K562 (cell line): ENCODE results near the gene SRRD. TPM values are rescaled to one million over a fixed set of nuclear protein-coding genes. Genes with fewer than 3 reads are reported as not detected.

ENCODE experiments used
- AFF4 ChIP-seq: sonication (generic); formaldehyde crosslinking; IDR thresholded peaks from 2 replicates; pipeline ENCODE4 v1.8.0; 2023; ENCODE audit warnings: mild to moderate bottlenecking, missing genetic modification reagents
- NBN ChIP-seq: fragments of 450-650 bp; IDR thresholded peaks from 2 replicates; pipeline ENCODE4 v1.6.1; 2016; ENCODE audit warnings: low read depth, mild to moderate bottlenecking
- SMAD2 ChIP-seq: fragments of 150-350 bp; IDR thresholded peaks from 2 replicates; pipeline ENCODE4 v1.6.1; 2014; ENCODE audit warnings: low read depth, mild to moderate bottlenecking, low read length
- SRSF7 ChIP-seq: fragments of 200-400 bp; formaldehyde crosslinking; optimal IDR thresholded peaks from 2 replicates; pipeline ENCODE3; 2017; ENCODE audit warnings: mild to moderate bottlenecking, low read depth, low read length
- TCF7L2 ChIP-seq: fragments of 150-350 bp; IDR thresholded peaks from 2 replicates; pipeline ENCODE4 v1.6.1; 2016; ENCODE audit warnings: low read depth, mild to moderate bottlenecking, low read length, moderate library complexity
- ZC3H8 ChIP-seq: fragments of 450-650 bp; IDR thresholded peaks from 2 replicates; pipeline ENCODE4 v1.6.1; 2017
- ZNF143 ChIP-seq: sonication (generic); formaldehyde crosslinking; IDR thresholded peaks from 2 replicates; pipeline ENCODE4 v1.9.0; 2022; ENCODE audit warnings: mild to moderate bottlenecking, missing genetic modification reagents
- ZNF3 ChIP-seq: fragments of 250-450 bp; sonication (Bioruptor Pico); IDR thresholded peaks from 2 replicates; pipeline ENCODE4 v1.5.0; 2021; ENCODE audit warnings: mild to moderate bottlenecking, moderate library complexity
- ZNF589 ChIP-seq: fragments of 200-800 bp; sonication (Bioruptor generic); IDR thresholded peaks from 2 replicates; pipeline ENCODE4 v1.6.1; 2016; ENCODE audit warnings: low read depth, missing genetic modification characterization, missing compliant biosample characterization
- polyA plus RNA-seq, 8 experiments: library from polyadenylated mRNA; depleted of rRNA in 4 of 8; stranded (reverse) in 5 of 8; unstranded in 3 of 8; fragments of >200 nt; fragmentation: Nextera tagmentation in 2 of 8; fragmentation: Illumina TruSeq in 1 of 8; extraction: Ambion mirVana in 2 of 8; extraction: Trizol in 1 of 8; gene quantifications; 2 replicates each; pipeline versions ENCODE4 v1.2.1 to v1.2.3, GENCODE V29; 2011 to 2014; ENCODE audit warnings: inconsistent platforms in 1 of 8, missing spikeins in 1 of 8
- total RNA-seq, 7 experiments: library from RNA; depleted of rRNA in 6 of 7; stranded (reverse); fragments of >200 nt in 6 of 7; fragmentation: Illumina TruSeq in 2 of 7; extraction: Trizol in 2 of 7; gene quantifications; 2 replicates each; pipeline versions ENCODE4 v1.2.1 to v1.2.3, GENCODE V29; 2011 to 2021; ENCODE audit warnings: low replicate concordance in 1 of 7
- TF ChIP-seq, protein P1 (sequence below): IDR thresholded peaks from 3 replicates; pipeline ENCODE4 v1.6.1; 2011; ENCODE audit warnings: borderline replicate concordance, mild to moderate bottlenecking; ENCODE audit not compliant: insufficient read length, insufficient read depth
- TF ChIP-seq, protein P2 (sequence below), 2 experiments: fragments of 450-650 bp in 1 of 2; sonication (generic) in 1 of 2; formaldehyde crosslinking in 1 of 2; IDR thresholded peaks in 1 of 2; conservative IDR thresholded peaks in 1 of 2; 2 replicates each; pipeline versions ENCODE4 v1.6.1 to v1.8.1; 2016 to 2023; ENCODE audit warnings: mild to moderate bottlenecking in 2 of 2, moderate library complexity in 2 of 2, inconsistent platforms in 1 of 2, missing genetic modification reagents in 1 of 2
- TF ChIP-seq, protein P3 (sequence below): sonication (generic); formaldehyde crosslinking; IDR thresholded peaks from 2 replicates; pipeline ENCODE4 v1.8.0; 2022; ENCODE audit warnings: mild to moderate bottlenecking, missing genetic modification reagents
- TF ChIP-seq, protein P4 (sequence below): fragments of 250-450 bp; sonication (Bioruptor Pico); IDR thresholded peaks from 2 replicates; pipeline ENCODE4 v1.4.0; 2020

The SRRD gene
- total and polyA plus RNA-seq, 9 of the 15 experiments (the other 6 are each of a cell fraction or from before 2014, with no cell fraction given) = 4.9 to 59.4 (median 34.4) TPM

GRCh38 chr22:26483439-26484359 lies at the start of gene SRRD, which contains the start of gene HPS4 (continued):
- TF ChIP-seq AFF4 (CRISPR knock-in tag) (no peak), TCF7L2 (no peak), SMAD2 (no peak), ZNF143 (CRISPR knock-in tag) (no peak), SRSF7 (no peak), ZC3H8 (no peak), NBN (peak; percentile 25), ZNF589 (CRISPR knock-in tag) (0 out of 2 replicates have a peak, but pooled peaks have one; percentile 51), ZNF3 (no peak)
- TF ChIP-seq, protein P1, sequence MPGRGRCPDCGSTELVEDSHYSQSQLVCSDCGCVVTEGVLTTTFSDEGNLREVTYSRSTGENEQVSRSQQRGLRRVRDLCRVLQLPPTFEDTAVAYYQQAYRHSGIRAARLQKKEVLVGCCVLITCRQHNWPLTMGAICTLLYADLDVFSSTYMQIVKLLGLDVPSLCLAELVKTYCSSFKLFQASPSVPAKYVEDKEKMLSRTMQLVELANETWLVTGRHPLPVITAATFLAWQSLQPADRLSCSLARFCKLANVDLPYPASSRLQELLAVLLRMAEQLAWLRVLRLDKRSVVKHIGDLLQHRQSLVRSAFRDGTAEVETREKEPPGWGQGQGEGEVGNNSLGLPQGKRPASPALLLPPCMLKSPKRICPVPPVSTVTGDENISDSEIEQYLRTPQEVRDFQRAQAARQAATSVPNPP = no peak
- TF ChIP-seq, protein P2, sequence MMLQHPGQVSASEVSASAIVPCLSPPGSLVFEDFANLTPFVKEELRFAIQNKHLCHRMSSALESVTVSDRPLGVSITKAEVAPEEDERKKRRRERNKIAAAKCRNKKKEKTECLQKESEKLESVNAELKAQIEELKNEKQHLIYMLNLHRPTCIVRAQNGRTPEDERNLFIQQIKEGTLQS (IDR thresholded peaks at IDR 0.05) = peak; percentile 42; the same call in 1 of the 2 replicates
- TF ChIP-seq, protein P2 (CRISPR knock-in tag; conservative IDR thresholded peaks at IDR 0.05) = no peak
- TF ChIP-seq, protein P3, sequence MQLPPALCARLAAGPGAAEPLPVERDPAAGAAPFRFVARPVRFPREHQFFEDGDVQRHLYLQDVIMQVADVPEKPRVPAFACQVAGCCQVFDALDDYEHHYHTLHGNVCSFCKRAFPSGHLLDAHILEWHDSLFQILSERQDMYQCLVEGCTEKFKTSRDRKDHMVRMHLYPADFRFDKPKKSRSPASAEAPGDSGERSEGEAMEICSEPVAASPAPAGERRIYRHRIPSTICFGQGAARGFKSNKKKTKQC (CRISPR knock-in tag) = 0 out of 2 replicates have a peak, but pooled peaks have one; percentile 28
- TF ChIP-seq, protein P4, sequence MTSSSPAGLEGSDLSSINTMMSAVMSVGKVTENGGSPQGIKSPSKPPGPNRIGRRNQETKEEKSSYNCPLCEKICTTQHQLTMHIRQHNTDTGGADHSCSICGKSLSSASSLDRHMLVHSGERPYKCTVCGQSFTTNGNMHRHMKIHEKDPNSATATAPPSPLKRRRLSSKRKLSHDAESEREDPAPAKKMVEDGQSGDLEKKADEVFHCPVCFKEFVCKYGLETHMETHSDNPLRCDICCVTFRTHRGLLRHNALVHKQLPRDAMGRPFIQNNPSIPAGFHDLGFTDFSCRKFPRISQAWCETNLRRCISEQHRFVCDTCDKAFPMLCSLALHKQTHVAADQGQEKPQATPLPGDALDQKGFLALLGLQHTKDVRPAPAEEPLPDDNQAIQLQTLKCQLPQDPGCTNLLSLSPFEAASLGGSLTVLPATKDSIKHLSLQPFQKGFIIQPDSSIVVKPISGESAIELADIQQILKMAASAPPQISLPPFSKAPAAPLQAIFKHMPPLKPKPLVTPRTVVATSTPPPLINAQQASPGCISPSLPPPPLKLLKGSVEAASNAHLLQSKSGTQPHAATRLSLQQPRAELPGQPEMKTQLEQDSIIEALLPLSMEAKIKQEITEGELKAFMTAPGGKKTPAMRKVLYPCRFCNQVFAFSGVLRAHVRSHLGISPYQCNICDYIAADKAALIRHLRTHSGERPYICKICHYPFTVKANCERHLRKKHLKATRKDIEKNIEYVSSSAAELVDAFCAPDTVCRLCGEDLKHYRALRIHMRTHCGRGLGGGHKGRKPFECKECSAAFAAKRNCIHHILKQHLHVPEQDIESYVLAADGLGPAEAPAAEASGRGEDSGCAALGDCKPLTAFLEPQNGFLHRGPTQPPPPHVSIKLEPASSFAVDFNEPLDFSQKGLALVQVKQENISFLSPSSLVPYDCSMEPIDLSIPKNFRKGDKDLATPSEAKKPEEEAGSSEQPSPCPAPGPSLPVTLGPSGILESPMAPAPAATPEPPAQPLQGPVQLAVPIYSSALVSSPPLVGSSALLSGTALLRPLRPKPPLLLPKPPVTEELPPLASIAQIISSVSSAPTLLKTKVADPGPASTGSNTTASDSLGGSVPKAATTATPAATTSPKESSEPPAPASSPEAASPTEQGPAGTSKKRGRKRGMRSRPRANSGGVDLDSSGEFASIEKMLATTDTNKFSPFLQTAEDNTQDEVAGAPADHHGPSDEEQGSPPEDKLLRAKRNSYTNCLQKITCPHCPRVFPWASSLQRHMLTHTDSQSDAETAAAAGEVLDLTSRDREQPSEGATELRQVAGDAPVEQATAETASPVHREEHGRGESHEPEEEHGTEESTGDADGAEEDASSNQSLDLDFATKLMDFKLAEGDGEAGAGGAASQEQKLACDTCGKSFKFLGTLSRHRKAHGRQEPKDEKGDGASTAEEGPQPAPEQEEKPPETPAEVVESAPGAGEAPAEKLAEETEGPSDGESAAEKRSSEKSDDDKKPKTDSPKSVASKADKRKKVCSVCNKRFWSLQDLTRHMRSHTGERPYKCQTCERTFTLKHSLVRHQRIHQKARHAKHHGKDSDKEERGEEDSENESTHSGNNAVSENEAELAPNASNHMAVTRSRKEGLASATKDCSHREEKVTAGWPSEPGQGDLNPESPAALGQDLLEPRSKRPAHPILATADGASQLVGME (CRISPR knock-in tag) = no peak
